GM18508 (cell line): Measurements from ENCODE around the gene DENR.

Experiments used
- ATAC-seq: cut with Tn5 transposase; IDR thresholded peaks from one replicate; pipeline ENCODE4 v1.9.1; 2021; ENCODE audit warnings: moderate number of reproducible peaks; ENCODE audit not compliant: insufficient read depth, unreplicated experiment

The DENR gene

GRCh38 chr12:122813310-122813713 lies 60.7 kb downstream of the DENR start:
- ATAC-seq, result no peak

GRCh38 chr12:122819209-122819785 lies 66.7 kb downstream of the DENR start:
- ATAC-seq, result no peak

- no peak for ATAC-seq
Observed at GRCh38 chr12:122820138-122820537, 67.5 kb downstream of the DENR start.
